Measurements from ENCODE around the gene NT5M.

Gene NT5M

GRCh38 chr17:17279316-17279715 is 23.9 kb upstream of the NT5M start:
- H2AFZ ChIP-seq (ENCODE audit: low read depth, low read length, severe bottlenecking), result no peak overlapping the region
- H3K4me3 ChIP-seq (ENCODE audit: insufficient read depth, low read length, poor library complexity, severe bottlenecking), result peak overlapping the region; percentile 67
- no peaks in the 10 kb centered on the region for H3K9me3 ChIP-seq (ENCODE audit: insufficient read depth, low read length)
- peaks cover 7% of the 10 kb centered on the region; the same call in 1 of the 2 replicates for H3K36me3 ChIP-seq (ENCODE audit: low read length)
- no peaks in the 10 kb centered on the region for H3F3A ChIP-seq (ENCODE audit: insufficient read depth)
- peak overlapping the region; percentile 72 for H3K4me2 ChIP-seq (ENCODE audit: low read depth, low read length, poor library complexity, severe bottlenecking)
- no peaks in the 10 kb centered on the region for H3K9me2 ChIP-seq (replicated peaks; ENCODE audit: insufficient read depth, low read length)
- TF ChIP-seq CTCF (IDR thresholded peaks at IDR 0.05; ENCODE audit: insufficient read depth, low read length, poor library complexity, severe bottlenecking), result no peak
- TF ChIP-seq EZH2phosphoT487 (conservative IDR thresholded peaks at IDR 0.05; ENCODE audit: low read length), result no peak
- no peaks in the 10 kb centered on the region for H3K27me3 ChIP-seq (ENCODE audit: low read length)
- H3K27ac ChIP-seq (ENCODE audit: low read depth, low read length), result no peak overlapping the region
- peak overlapping the region; percentile 85 for H3K9ac ChIP-seq (ENCODE audit: low read length)
- H4K20me1 ChIP-seq (ENCODE audit: low read depth, low read length), result peaks cover 13% of the 10 kb centered on the region; the same call in 1 of the 2 replicates
- H3K79me2 ChIP-seq (ENCODE audit: insufficient read depth, low read length), result peaks cover 60% of the 10 kb centered on the region

- Histone ChIP-seq H3K4me3 (ENCODE audit: insufficient read depth, low read length, poor library complexity, severe bottlenecking) (peak within 1 kb of the TSS; percentile 67), H3F3A (ENCODE audit: insufficient read depth) (no peaks in the 10 kb centered on the region), H3K27me3 (ENCODE audit: low read length) (no peaks in the 10 kb centered on the region), H3K9me3 (ENCODE audit: insufficient read depth, low read length) (no peaks in the 10 kb centered on the region), H3K27ac (ENCODE audit: low read depth, low read length) (peak within 1 kb of the TSS; percentile 83), H3K79me2 (ENCODE audit: insufficient read depth, low read length) (peaks cover 46% of the 10 kb centered on the region), H2AFZ (ENCODE audit: low read depth, low read length, severe bottlenecking) (peak within 1 kb of the TSS; percentile 58), H3K4me2 (ENCODE audit: low read depth, low read length, poor library complexity, severe bottlenecking) (peak within 1 kb of the TSS; percentile 75), H3K36me3 (ENCODE audit: low read length) (0 out of 2 replicates have a peak, but pooled peaks cover 4% of the 10 kb centered on the region), H4K20me1 (ENCODE audit: low read depth, low read length) (peaks cover 13% of the 10 kb centered on the region; the same call in 1 of the 2 replicates), H3K9ac (ENCODE audit: low read length) (peak within 1 kb of the TSS; percentile 85), H3K9me2 (replicated peaks; ENCODE audit: insufficient read depth, low read length) (no peaks in the 10 kb centered on the region)
- TF ChIP-seq CTCF (IDR thresholded peaks at IDR 0.05; ENCODE audit: insufficient read depth, low read length, poor library complexity, severe bottlenecking), result no peak
- no peak for TF ChIP-seq EZH2phosphoT487 (conservative IDR thresholded peaks at IDR 0.05; ENCODE audit: low read length)
Observed at GRCh38 chr17:17280613-17281549, 22.3 kb upstream of the NT5M start, which contains the start of gene COPS3. Gene COPS3, minus strand, starts transcription at chr17:17281246. Its CDS starts 60 bp downstream, at chr17:17281186.

GRCh38 chr17:17285951-17286350 is 17.2 kb upstream of the NT5M start:
- Histone ChIP-seq H3K4me2 (ENCODE audit: low read depth, low read length, poor library complexity, severe bottlenecking) (no peak overlapping the region), H3K79me2 (ENCODE audit: insufficient read depth, low read length) (no peaks in the 10 kb centered on the region), H3F3A (ENCODE audit: insufficient read depth) (no peaks in the 10 kb centered on the region), H3K9me2 (replicated peaks; ENCODE audit: insufficient read depth, low read length) (no peaks in the 10 kb centered on the region), H4K20me1 (ENCODE audit: low read depth, low read length) (no peaks in the 10 kb centered on the region), H3K9me3 (ENCODE audit: insufficient read depth, low read length) (no peaks in the 10 kb centered on the region), H3K4me3 (ENCODE audit: insufficient read depth, low read length, poor library complexity, severe bottlenecking) (no peak overlapping the region), H3K27me3 (ENCODE audit: low read length) (no peaks in the 10 kb centered on the region), H3K36me3 (ENCODE audit: low read length) (no peaks in the 10 kb centered on the region), H3K27ac (ENCODE audit: low read depth, low read length) (no peak overlapping the region), H2AFZ (ENCODE audit: low read depth, low read length, severe bottlenecking) (no peak overlapping the region), H3K9ac (ENCODE audit: low read length) (no peak overlapping the region)
- no peak for TF ChIP-seq CTCF (IDR thresholded peaks at IDR 0.05; ENCODE audit: insufficient read depth, low read length, poor library complexity, severe bottlenecking)
- no peak for TF ChIP-seq EZH2phosphoT487 (conservative IDR thresholded peaks at IDR 0.05; ENCODE audit: low read length)
